Limb (tissue), 2 donors: ENCODE results near the gene VAV3.
"Not testable (repeated sequence)": the region's sequence is repeated elsewhere in the genome, so short reads cannot be mapped to it uniquely, and the experiment has no call there.

Experiments used
- DNase-seq, 2 donors: peaks; one replicate each; pipeline ENCODE4 v3.0.0-alpha.2; 2016; ENCODE audit errors: extremely low spot score in 2 of 2

VAV3 gene

GRCh38 chr1:107894605-107895004 is 70.4 kb downstream of the VAV3 start:
- no peak for DNase-seq

GRCh38 chr1:107893350-107893749 is 71.6 kb downstream of the VAV3 start:
- not testable (repeated sequence) for DNase-seq

- no peak for DNase-seq
These were observed 75.5 kb downstream of the VAV3 start for GRCh38 chr1:107889524-107889923.

GRCh38 chr1:107883562-107883961 is 81.4 kb downstream of the VAV3 start:
- no peak for DNase-seq

DNA sequence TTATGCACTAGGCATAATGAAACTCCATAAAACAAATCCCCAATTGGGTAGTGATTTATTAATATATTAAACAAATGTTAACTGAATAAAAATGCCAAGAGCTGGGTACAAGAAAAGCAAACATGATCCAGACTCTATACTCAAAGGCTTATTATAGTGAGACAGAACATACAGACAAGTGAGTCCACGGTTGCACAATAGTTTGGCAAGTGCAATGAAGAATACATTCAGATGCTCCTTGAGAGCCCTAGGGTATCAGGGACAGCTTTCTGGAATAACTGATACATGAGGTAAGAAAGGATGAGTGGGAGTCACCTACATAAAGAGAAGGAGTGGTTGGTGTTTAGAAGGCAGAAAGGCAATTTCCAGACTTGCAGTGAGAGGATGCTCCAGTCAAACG is 85.1 kb downstream of the VAV3 start:
- DNase-seq, result no peak

DNA sequence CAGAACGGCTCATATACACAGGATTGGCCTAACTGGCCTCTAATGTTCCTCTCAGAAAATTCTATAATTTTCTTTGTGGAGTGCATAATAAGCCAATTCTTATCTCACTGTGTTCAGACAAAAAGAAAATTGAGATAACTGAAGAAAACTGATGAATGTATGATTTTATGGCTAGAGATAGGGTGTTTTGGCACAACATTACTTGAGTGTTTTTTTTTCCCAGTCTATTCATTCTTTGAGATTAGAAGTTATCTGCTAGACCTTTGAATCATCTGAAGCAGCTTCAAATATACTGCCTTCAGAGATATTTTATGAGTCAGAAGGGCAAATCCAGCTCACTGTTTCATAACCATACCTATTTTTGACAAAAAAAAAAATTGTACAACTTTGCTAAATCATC is 85.6 kb downstream of the VAV3 start:
- DNase-seq, result no peak

- no peak for DNase-seq
These were observed 87.2 kb downstream of the VAV3 start for GRCh38 chr1:107877745-107878144.

GRCh38 chr1:107877092-107877491 is 87.9 kb downstream of the VAV3 start:
- no peak for DNase-seq

GRCh38 chr1:107875689-107876088 is 89.3 kb downstream of the VAV3 start:
- DNase-seq, result no peak

GRCh38 chr1:107874221-107874620 is 90.8 kb downstream of the VAV3 start:
- DNase-seq, result no peak

GRCh38 chr1:107871687-107872395 is 93.1 kb downstream of the VAV3 start:
- DNase-seq, result no peak

- DNase-seq, result no peak
These were observed 93.7 kb downstream of the VAV3 start for GRCh38 chr1:107871259-107871658.

GRCh38 chr1:107870696-107871095 is 94.3 kb downstream of the VAV3 start:
- DNase-seq, result peak in 1 of 2 donors; percentile 14

- DNase-seq, result no peak
These were observed 97.1 kb downstream of the VAV3 start for GRCh38 chr1:107867897-107868296.

DNA sequence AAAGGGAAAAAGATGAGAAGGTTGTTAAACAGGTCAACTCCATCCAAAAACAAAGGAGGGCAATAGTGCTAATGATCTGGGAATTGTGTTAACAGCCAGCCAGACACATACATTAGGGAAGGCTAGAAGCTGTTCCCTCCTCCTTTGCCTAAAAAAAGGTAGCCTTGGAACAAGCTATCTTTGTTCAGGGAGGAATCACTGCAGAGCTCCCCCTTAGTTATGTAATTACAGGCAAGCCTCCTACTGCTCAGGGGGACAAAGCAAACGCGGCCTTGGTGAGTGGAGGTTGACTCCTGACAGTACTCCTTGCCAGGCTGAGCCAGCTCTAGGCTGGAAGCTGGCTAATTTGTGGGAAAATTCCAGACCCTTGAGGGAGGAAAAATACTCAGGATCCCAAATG is 97.6 kb downstream of the VAV3 start:
- no peak for DNase-seq

DNA sequence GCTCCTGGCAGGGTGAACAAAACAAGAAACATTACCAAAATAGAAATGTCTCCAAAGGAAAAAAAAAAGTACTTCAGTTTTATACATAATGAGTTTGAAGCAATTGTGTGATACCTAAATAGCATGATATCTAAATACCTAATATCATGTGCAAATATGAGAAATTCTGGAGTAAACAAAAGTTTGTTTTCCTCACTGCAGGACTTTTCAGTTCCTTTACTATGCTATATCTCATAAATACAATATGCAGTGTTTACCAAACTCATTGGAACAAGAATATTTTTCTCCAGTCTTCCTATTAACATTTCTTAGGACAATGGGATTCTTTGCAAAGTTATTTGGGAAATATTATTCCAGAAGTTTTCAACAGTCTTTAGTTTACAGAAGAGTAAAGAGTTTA is 98.1 kb downstream of the VAV3 start:
- no peak for DNase-seq

DNA sequence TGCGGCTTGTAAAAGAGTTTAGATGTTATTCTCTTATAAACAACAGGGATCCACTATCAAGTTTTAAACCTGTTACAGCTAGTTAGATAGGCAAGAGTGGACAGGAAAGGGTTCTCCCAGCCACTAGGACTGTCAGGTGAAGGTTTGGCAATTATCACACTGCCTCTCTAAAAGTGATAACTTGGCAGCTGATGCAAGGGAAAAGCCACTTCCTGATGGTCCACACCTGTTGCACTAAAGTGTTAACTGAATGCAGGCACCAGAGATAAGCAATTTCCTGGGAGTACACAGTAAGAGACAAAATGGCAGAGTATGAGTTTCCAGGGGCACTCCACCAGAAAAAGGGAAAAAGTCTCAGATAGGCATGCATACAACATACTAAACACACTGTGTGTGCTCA is 99.4 kb downstream of the VAV3 start:
- DNase-seq, result no peak

DNA sequence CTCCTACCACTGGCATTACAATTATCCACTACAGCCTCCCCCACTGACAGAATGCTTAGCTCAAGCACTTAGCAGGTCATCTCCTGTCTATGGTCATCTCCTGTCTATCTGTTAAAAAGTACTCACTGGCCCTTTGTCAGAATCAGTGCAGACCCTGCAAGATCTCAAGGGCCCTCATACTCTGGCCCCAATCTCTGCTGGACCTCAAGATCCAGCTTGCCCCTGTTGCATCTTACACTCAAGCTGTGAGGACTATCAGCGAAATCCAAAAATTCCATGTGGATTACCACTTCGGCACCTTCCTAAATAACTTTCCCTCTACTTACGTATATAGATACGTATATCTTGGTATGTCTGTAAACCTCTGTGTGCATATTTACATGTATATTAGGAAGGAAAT is 101.6 kb downstream of the VAV3 start:
- no peak for DNase-seq

DNA sequence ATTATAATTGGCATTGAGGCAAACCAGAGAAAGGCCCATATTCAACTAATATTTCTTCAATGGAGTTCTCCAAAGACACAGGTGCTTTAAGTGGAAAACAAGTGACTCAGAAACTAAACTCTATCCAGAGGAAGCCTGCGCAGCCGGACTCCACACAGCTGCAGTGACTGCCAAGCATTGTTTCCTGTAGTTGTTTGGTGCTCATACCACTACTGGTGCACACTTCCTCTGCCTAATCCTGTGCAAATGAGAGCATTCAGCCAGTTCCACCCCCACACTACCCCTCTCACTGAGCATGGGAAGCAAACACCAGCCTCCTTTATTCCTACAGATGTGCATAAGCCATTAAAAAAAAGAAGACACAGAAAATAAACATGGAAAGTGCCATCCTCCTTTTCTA is 102.9 kb downstream of the VAV3 start:
- DNase-seq, result no peak

GRCh38 chr1:107858323-107858722 is 106.7 kb downstream of the VAV3 start:
- no peak for DNase-seq

GRCh38 chr1:107851418-107851817 is 113.6 kb downstream of the VAV3 start:
- DNase-seq, result no peak

GRCh38 chr1:107844541-107845194 is 120.3 kb downstream of the VAV3 start:
- DNase-seq, result not testable (repeated sequence)

DNA sequence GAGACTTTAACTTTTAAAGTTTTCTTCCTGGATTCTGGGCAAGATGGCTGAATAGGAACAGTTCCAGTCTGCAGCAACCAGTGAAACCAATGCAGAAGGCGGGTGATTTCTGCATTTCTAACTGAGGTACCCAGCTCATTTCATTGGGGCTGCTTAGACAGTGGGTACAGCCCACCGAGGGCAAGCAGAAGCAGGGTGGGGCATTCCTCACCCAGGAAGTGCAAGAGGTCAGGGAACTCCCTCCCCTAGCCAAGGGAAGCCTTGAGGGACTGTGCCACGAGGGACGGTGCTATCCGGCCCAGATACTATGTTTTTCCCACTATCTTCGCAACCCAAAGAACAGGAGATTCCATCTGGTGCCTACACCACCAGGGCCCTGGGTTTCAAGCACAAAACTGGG is 121.0 kb downstream of the VAV3 start:
- DNase-seq, result no peak
